HEK293T (cell line): ENCODE results near the gene ARHGEF7.
"Not testable (repeated sequence)": the region's sequence is repeated elsewhere in the genome, so short reads cannot be mapped to it uniquely, and the experiment has no call there.

Experiments used
- CTCF ChIA-PET: fragments of 350-600 bp; formaldehyde crosslinking; extraction: SDS; loops from one replicate; lab custom pipeline; 2021; ENCODE audit warnings: antibody characterized with exemption, inconsistent platforms; lab: Yijun Ruan, JAX
- POLR2A ChIA-PET: fragments of 350-600 bp; formaldehyde crosslinking; extraction: SDS; loops from one replicate; lab custom pipeline; 2020; ENCODE audit warnings: antibody characterized with exemption, inconsistent platforms; lab: Yijun Ruan, JAX
- DNase-seq: peaks from one replicate; pipeline ENCODE4 v3.0.0; 2012; ENCODE audit warnings: mixed read lengths; ENCODE audit errors: extremely low spot score
- ARNT ChIP-seq: fragments of 450-650 bp; IDR thresholded peaks from 2 replicates; pipeline ENCODE4 v1.6.1; 2017; ENCODE audit warnings: mild to moderate bottlenecking
- BHLHE40 ChIP-seq: fragments of 450-650 bp; IDR thresholded peaks from 2 replicates; pipeline ENCODE4 v1.6.1; 2016; ENCODE audit warnings: mild to moderate bottlenecking, moderate library complexity, borderline replicate concordance
- CTBP1 ChIP-seq: fragments of 450-650 bp; IDR thresholded peaks from 2 replicates; pipeline ENCODE4 v1.6.1; 2016; ENCODE audit warnings: borderline replicate concordance
- ELF4 ChIP-seq: fragments of 450-650 bp; IDR thresholded peaks from 2 replicates; pipeline ENCODE4 v1.6.1; 2017; ENCODE audit warnings: antibody characterized with exemption
- FOXA1 ChIP-seq: fragments of 450-650 bp; IDR thresholded peaks from 2 replicates; pipeline ENCODE4 v1.6.1; 2016; ENCODE audit warnings: mild to moderate bottlenecking
- FOXK2 ChIP-seq: fragments of 450-650 bp; IDR thresholded peaks from 2 replicates; pipeline ENCODE4 v1.6.1; 2016; ENCODE audit warnings: mild to moderate bottlenecking
- FOXM1 ChIP-seq: fragments of 450-650 bp; IDR thresholded peaks from 2 replicates; pipeline ENCODE4 v1.6.1; 2017; ENCODE audit warnings: mild to moderate bottlenecking, borderline replicate concordance
- HDGF ChIP-seq: fragments of 450-650 bp; IDR thresholded peaks from 2 replicates; pipeline ENCODE4 v1.6.1; 2017; ENCODE audit warnings: antibody characterized with exemption, borderline replicate concordance
- L3MBTL2 ChIP-seq: fragments of 450-650 bp; conservative IDR thresholded peaks from 2 replicates; pipeline ENCODE4 v1.6.1; 2016; ENCODE audit warnings: mild to moderate bottlenecking
- LEF1 ChIP-seq: fragments of 450-650 bp; IDR thresholded peaks from 2 replicates; pipeline ENCODE4 v1.6.1; 2017; ENCODE audit warnings: mild to moderate bottlenecking, borderline replicate concordance
- NFRKB ChIP-seq: fragments of 450-650 bp; IDR thresholded peaks from 2 replicates; pipeline ENCODE4 v1.6.1; 2016; ENCODE audit warnings: mild to moderate bottlenecking, moderate library complexity
- PKNOX1 ChIP-seq: fragments of 450-650 bp; IDR thresholded peaks from 2 replicates; pipeline ENCODE4 v1.6.1; 2016
- SP1 ChIP-seq: fragments of 450-650 bp; IDR thresholded peaks from 2 replicates; pipeline ENCODE4 v1.6.1; 2017
- SUZ12 ChIP-seq: fragments of 450-650 bp; IDR thresholded peaks from 2 replicates; pipeline ENCODE4 v1.6.1; 2016; ENCODE audit warnings: mild to moderate bottlenecking
- TARDBP ChIP-seq: fragments of 450-650 bp; IDR thresholded peaks from 2 replicates; pipeline ENCODE4 v1.6.1; 2016
- ZNF384 ChIP-seq: fragments of 450-650 bp; IDR thresholded peaks from 2 replicates; pipeline ENCODE4 v1.6.1; 2016

ARHGEF7 gene

GRCh38 chr13:111186305-111186935 lies 71.3 kb downstream of the ARHGEF7 start:
- no peak for DNase-seq
- CTCF ChIA-PET = no interaction called here
- POLR2A ChIA-PET = no interaction called here
- TF ChIP-seq FOXA1 (no peak), SP1 (no peak), HDGF (no peak), BHLHE40 (no peak), FOXM1 (no peak), PKNOX1 (no peak), ELF4 (no peak), NFRKB (no peak), ARNT (no peak), TARDBP (no peak), CTBP1 (no peak), L3MBTL2 (no peak), SUZ12 (no peak), FOXK2 (no peak), ZNF384 (no peak), LEF1 (no peak)

- no peak for DNase-seq
- POLR2A ChIA-PET = no interaction called here
- TF ChIP-seq ELF4 = no peak
- no peak for TF ChIP-seq BHLHE40
- TF ChIP-seq CTBP1 = no peak
- no peak for TF ChIP-seq LEF1
- TF ChIP-seq ZNF384 = no peak
- TF ChIP-seq FOXA1 = no peak
- no peak for TF ChIP-seq SUZ12
- no peak for TF ChIP-seq FOXK2
- TF ChIP-seq TARDBP = no peak
- no peak for TF ChIP-seq L3MBTL2
- TF ChIP-seq SP1 = no peak
- no peak for TF ChIP-seq PKNOX1
- TF ChIP-seq ARNT = no peak
- no peak for TF ChIP-seq HDGF
- no peak for TF ChIP-seq NFRKB
- TF ChIP-seq FOXM1 = no peak
- CTCF ChIA-PET = interaction anchor here (0.6 kb wide), 2 partner anchors 26 to 341 kb away, joined by 3 read pairs; no protein-coding TSS in a partner anchor
These were observed 72.9 kb downstream of the ARHGEF7 start for GRCh38 chr13:111187960-111188541.

- POLR2A ChIA-PET, CTCF ChIA-PET, DNase-seq: not testable (repeated sequence)
These were observed 74.0 kb downstream of the ARHGEF7 start for GRCh38 chr13:111189064-111189505.

GRCh38 chr13:111189516-111189915 lies 74.4 kb downstream of the ARHGEF7 start:
- DNase-seq, POLR2A ChIA-PET: not testable (repeated sequence)

GRCh38 chr13:111193223-111193622 lies 78.1 kb downstream of the ARHGEF7 start:
- DNase-seq, CTCF ChIA-PET, POLR2A ChIA-PET: not testable (repeated sequence)

More at GRCh38 chr13:111189516-111189915, 74.4 kb downstream of the ARHGEF7 start:
- CTCF ChIA-PET = not testable (repeated sequence)

GRCh38 chr13:111194651-111195050 lies 79.5 kb downstream of the ARHGEF7 start:
- POLR2A ChIA-PET, DNase-seq, CTCF ChIA-PET: not testable (repeated sequence)

GRCh38 chr13:111198732-111199378 lies 83.7 kb downstream of the ARHGEF7 start:
- POLR2A ChIA-PET, CTCF ChIA-PET: not testable (repeated sequence)

More at GRCh38 chr13:111198732-111199378, 83.7 kb downstream of the ARHGEF7 start:
- not testable (repeated sequence) for DNase-seq
